ENCODE results near the gene LY86.

DNA sequence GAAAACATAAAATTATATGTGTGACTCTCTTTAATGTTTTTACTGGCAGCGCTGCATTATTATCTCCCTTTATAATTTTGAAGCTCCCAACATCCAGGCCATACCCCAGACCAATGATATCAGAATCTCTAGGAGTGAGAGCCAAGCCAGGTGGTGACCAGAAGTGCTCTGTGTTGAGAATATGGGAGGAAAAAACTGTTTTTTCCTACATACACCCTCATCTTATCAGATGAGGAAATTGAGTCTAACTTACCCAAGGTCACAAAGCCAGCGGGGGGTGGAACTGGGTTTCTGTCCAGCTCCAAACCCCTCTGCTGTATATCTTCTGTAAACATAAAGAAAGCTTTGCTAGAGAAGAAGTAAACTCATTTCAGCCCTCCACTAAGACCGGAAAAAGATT is 42.5 kb downstream of the LY86 start:
- no peak for TF ChIP-seq POLR2A (IDR thresholded peaks at IDR 0.05; ENCODE audit: low read depth, low read length)
- TF ChIP-seq POLR2AphosphoS5 (IDR thresholded peaks at IDR 0.05; ENCODE audit: low read depth, low read length): no peak
- no peak for TF ChIP-seq SPI1 (IDR thresholded peaks at IDR 0.05; ENCODE audit: low read depth, low read length)
- TF ChIP-seq TAF1 (IDR thresholded peaks at IDR 0.05; ENCODE audit: low read depth, low read length): no peak
- no peak for TF ChIP-seq POU2F2 (IDR thresholded peaks at IDR 0.05; ENCODE audit: low read depth, low read length)
